Left hindlimb (tissue), 1 donor: ENCODE results near the gene HSPB8.

Source experiments
- DNase-seq: peaks from one replicate; pipeline ENCODE4 v3.0.0-alpha.2; 2018

HSPB8 gene

GRCh38 chr12:119178544-119179334, at the start of gene HSPB8:
HSPB8 (plus strand) TSS chr12:119178931; CDS start chr12:119179313, 382 bp downstream.
- peak; percentile 84 for DNase-seq

GRCh38 chr12:119129827-119130434, 48.8 kb upstream of the HSPB8 start:
- no peak for DNase-seq

GRCh38 chr12:119130523-119130922, 48.2 kb upstream of the HSPB8 start:
- no peak for DNase-seq

- DNase-seq = no peak
Observed at GRCh38 chr12:119134284-119135072, 44.3 kb upstream of the HSPB8 start.

- no peak for DNase-seq
Observed at GRCh38 chr12:119136811-119137410, 41.8 kb upstream of the HSPB8 start.

- no peak for DNase-seq
Observed at GRCh38 chr12:119139448-119139847, 39.3 kb upstream of the HSPB8 start.

- no peak for DNase-seq
Observed at GRCh38 chr12:119145367-119145766, 33.4 kb upstream of the HSPB8 start.

GRCh38 chr12:119147847-119148448, 30.8 kb upstream of the HSPB8 start:
- no peak for DNase-seq

GRCh38 chr12:119149270-119149669, 29.5 kb upstream of the HSPB8 start:
- no peak for DNase-seq

- DNase-seq = no peak
Observed at GRCh38 chr12:119151445-119152026, 27.2 kb upstream of the HSPB8 start.

GRCh38 chr12:119153477-119154434, 25.0 kb upstream of the HSPB8 start:
- no peak for DNase-seq

GRCh38 chr12:119154435-119154818, 24.3 kb upstream of the HSPB8 start:
- DNase-seq = no peak

- DNase-seq = no peak
Observed at GRCh38 chr12:119156401-119157044, 22.2 kb upstream of the HSPB8 start.

GRCh38 chr12:119157528-119157927, 21.2 kb upstream of the HSPB8 start:
- DNase-seq = peak; percentile 54

GRCh38 chr12:119157978-119158377, 20.8 kb upstream of the HSPB8 start:
- no peak for DNase-seq

GRCh38 chr12:119158402-119158801, 20.3 kb upstream of the HSPB8 start:
- no peak for DNase-seq

- DNase-seq = no peak
Observed at GRCh38 chr12:119159844-119160243, 18.9 kb upstream of the HSPB8 start.

- no peak for DNase-seq
Observed at GRCh38 chr12:119167902-119168301, 10.8 kb upstream of the HSPB8 start.

GRCh38 chr12:119168721-119169120, 10.0 kb upstream of the HSPB8 start:
- DNase-seq = no peak

- DNase-seq = no peak
Observed at GRCh38 chr12:119169150-119169549, 9.6 kb upstream of the HSPB8 start.

- DNase-seq = no peak
Observed at GRCh38 chr12:119171291-119171690, 7.4 kb upstream of the HSPB8 start.
